ENCODE data around the gene TBX18.

Gene TBX18

DNA sequence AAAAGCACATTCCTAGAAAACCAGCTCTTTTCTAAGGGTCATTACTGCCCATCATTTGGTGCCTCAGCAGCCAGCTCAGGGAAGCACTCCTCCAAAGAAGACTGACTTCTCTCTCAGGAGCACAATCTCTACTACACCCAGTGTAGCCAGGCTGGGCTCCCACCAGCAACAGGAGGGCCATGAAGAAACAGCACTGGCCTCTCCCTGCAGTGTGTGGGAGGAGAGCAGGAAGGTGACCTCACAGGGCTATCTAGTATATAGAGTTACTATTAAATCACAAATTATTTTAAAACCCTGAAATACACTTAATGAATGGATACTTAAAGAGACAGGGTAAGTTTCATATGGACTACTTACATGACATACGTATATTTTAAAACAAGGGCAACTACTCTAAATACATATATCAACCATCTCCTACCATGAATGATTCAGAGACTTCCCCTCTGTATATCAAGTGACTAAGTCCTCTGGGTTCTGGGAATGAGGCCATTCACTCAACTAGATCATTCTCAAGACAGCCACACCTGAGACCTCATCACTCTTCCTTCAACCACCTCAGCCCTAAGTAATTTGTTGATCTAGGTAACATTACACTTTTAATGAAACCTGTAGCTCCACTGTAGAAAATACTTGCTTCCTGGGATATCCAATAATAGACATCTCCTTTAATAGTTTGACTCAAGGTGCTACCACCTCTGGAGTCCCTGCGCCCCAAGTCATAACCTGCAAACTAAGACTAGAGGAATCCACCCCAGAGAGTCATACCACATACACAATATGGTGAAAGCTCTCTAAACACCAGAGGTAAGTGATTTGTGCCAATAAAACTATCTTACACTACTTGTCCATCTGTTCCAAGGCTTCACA is 25.2 kb downstream of the TBX18 start:
- H3K4me2 ChIP-seq (ENCODE audit: low read length): no peak overlapping the region
- TF ChIP-seq, protein P1, sequence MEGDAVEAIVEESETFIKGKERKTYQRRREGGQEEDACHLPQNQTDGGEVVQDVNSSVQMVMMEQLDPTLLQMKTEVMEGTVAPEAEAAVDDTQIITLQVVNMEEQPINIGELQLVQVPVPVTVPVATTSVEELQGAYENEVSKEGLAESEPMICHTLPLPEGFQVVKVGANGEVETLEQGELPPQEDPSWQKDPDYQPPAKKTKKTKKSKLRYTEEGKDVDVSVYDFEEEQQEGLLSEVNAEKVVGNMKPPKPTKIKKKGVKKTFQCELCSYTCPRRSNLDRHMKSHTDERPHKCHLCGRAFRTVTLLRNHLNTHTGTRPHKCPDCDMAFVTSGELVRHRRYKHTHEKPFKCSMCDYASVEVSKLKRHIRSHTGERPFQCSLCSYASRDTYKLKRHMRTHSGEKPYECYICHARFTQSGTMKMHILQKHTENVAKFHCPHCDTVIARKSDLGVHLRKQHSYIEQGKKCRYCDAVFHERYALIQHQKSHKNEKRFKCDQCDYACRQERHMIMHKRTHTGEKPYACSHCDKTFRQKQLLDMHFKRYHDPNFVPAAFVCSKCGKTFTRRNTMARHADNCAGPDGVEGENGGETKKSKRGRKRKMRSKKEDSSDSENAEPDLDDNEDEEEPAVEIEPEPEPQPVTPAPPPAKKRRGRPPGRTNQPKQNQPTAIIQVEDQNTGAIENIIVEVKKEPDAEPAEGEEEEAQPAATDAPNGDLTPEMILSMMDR (IDR thresholded peaks at IDR 0.05; ENCODE audit: low read depth, low read length, poor library complexity, severe bottlenecking): no peak
- no peak for TF ChIP-seq EZH2phosphoT487 (IDR thresholded peaks at IDR 0.05; ENCODE audit: borderline replicate concordance, low read length)

DNA sequence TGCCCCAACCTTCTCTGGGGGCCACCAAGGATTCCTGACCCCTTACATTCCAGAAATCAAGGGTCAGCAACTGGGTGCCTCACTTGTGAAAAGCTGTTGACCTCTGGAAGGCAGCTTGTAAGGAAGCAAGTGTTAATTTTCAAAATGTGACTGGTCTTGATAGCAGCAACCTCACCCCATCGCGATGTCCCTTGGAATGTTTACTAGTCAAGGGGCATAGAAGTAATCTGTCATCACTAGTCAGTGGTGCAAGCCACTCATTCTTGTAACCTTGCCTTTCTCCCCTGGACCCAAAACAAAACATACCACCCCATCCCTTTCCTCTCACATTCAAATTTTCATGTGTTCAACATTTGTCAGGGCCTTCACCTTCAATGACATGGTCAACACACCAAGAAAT is 30.5 kb downstream of the TBX18 start:
- no peaks in the 10 kb centered on the region for H3K36me3 ChIP-seq (ENCODE audit: control insufficient read depth, low read length)
- TF ChIP-seq, protein P1 (IDR thresholded peaks at IDR 0.05; ENCODE audit: low read depth, low read length, poor library complexity, severe bottlenecking): no peak
- no peak for TF ChIP-seq EZH2phosphoT487 (IDR thresholded peaks at IDR 0.05; ENCODE audit: borderline replicate concordance, low read length)
- no peaks in the 10 kb centered on the region for H3K4me1 ChIP-seq (ENCODE audit: control insufficient read depth, low read length)
- no peak overlapping the region for H3K4me3 ChIP-seq (ENCODE audit: low read length)
- no peaks in the 10 kb centered on the region for H3K9me2 ChIP-seq (replicated peaks; ENCODE audit: control insufficient read depth, low read length)
- no peaks in the 10 kb centered on the region for H3K9me3 ChIP-seq (ENCODE audit: control insufficient read depth, insufficient read depth, low read length)
- no peaks in the 10 kb centered on the region for H3F3A ChIP-seq (ENCODE audit: control insufficient read depth, insufficient read depth)
- H4K20me1 ChIP-seq (ENCODE audit: control insufficient read depth, insufficient read depth, low read depth, low read length): no peaks in the 10 kb centered on the region
- no peaks in the 10 kb centered on the region for H3K79me2 ChIP-seq (ENCODE audit: control insufficient read depth, low read length)
- no peaks in the 10 kb centered on the region for H3K27me3 ChIP-seq (ENCODE audit: control insufficient read depth, low read length)
- H3K4me2 ChIP-seq (ENCODE audit: low read length): no peak overlapping the region
- no peak overlapping the region for H3K27ac ChIP-seq (ENCODE audit: low read depth, low read length)

More for the DNA sequence above, 25.2 kb downstream of the TBX18 start:
- Histone ChIP-seq H3K79me2 (ENCODE audit: control insufficient read depth, low read length) (no peaks in the 10 kb centered on the region), H3K4me1 (ENCODE audit: control insufficient read depth, low read length) (no peaks in the 10 kb centered on the region), H3K27me3 (ENCODE audit: control insufficient read depth, low read length) (no peaks in the 10 kb centered on the region), H3K4me3 (ENCODE audit: low read length) (no peak overlapping the region), H3K27ac (ENCODE audit: low read depth, low read length) (no peak overlapping the region), H4K20me1 (ENCODE audit: control insufficient read depth, insufficient read depth, low read depth, low read length) (no peaks in the 10 kb centered on the region), H3K9me2 (replicated peaks; ENCODE audit: control insufficient read depth, low read length) (no peaks in the 10 kb centered on the region), H3K9me3 (ENCODE audit: control insufficient read depth, insufficient read depth, low read length) (no peaks in the 10 kb centered on the region), H3F3A (ENCODE audit: control insufficient read depth, insufficient read depth) (no peaks in the 10 kb centered on the region), H3K36me3 (ENCODE audit: control insufficient read depth, low read length) (no peaks in the 10 kb centered on the region)

DNA sequence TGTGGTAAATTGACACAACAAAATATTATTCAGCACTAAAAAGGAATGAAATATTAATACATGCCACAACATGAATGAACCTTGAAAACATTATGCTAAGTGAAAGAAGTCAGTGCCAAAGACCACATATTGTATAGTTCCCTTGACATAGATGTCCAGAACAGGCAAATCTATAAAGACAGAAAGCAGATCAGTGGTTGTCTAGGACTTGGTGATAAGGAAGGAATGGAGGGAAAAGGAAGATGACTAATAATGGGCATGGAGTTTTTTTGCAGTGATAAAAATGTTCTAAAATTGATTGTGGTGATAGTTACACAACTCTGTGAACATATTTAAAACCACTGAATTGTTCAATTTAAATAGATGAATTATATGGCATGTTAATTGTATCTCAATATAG is 32.5 kb downstream of the TBX18 start:
- no peaks in the 10 kb centered on the region for H3K4me1 ChIP-seq (ENCODE audit: control insufficient read depth, low read length)
- no peaks in the 10 kb centered on the region for H4K20me1 ChIP-seq (ENCODE audit: control insufficient read depth, insufficient read depth, low read depth, low read length)
- no peaks in the 10 kb centered on the region for H3K9me3 ChIP-seq (ENCODE audit: control insufficient read depth, insufficient read depth, low read length)
- no peaks in the 10 kb centered on the region for H3K79me2 ChIP-seq (ENCODE audit: control insufficient read depth, low read length)
- no peaks in the 10 kb centered on the region for H3F3A ChIP-seq (ENCODE audit: control insufficient read depth, insufficient read depth)
- H3K9me2 ChIP-seq (replicated peaks; ENCODE audit: control insufficient read depth, low read length): no peaks in the 10 kb centered on the region
- H3K27ac ChIP-seq (ENCODE audit: low read depth, low read length): no peak overlapping the region
- no peaks in the 10 kb centered on the region for H3K36me3 ChIP-seq (ENCODE audit: control insufficient read depth, low read length)
- no peak overlapping the region for H3K4me2 ChIP-seq (ENCODE audit: low read length)
- H3K27me3 ChIP-seq (ENCODE audit: control insufficient read depth, low read length): no peaks in the 10 kb centered on the region
- TF ChIP-seq, protein P1 (IDR thresholded peaks at IDR 0.05; ENCODE audit: low read depth, low read length, poor library complexity, severe bottlenecking): no peak
- TF ChIP-seq EZH2phosphoT487 (IDR thresholded peaks at IDR 0.05; ENCODE audit: borderline replicate concordance, low read length): no peak
- no peak overlapping the region for H3K4me3 ChIP-seq (ENCODE audit: low read length)
